Right atrium auricular region (tissue), 2 donors: ENCODE data around the gene CAMTA1. TPM values are rescaled to one million over a fixed set of nuclear protein-coding genes. Genes with fewer than 3 reads are reported as not detected.

Experiments used
- DNase-seq: peaks from one replicate; pipeline ENCODE4 v3.0.0-alpha.2; 2019; ENCODE audit warnings: low spot score
- H3K27ac ChIP-seq, 2 donors: fragments of 200-600 bp; sonication (generic); 1 replicate in 1 of 2; 2 replicates in 1 of 2; pipeline ENCODE4 v1.5.1; 2016 to 2019
- H3K27me3 ChIP-seq, 2 donors: fragments of 200-600 bp; sonication (generic); one replicate each; pipeline versions ENCODE4 v1.5.1 to v1.6.0; 2017 to 2019
- H3K36me3 ChIP-seq: fragments of 200-600 bp; sonication (generic); one replicate; pipeline ENCODE4 v1.5.1; 2016
- H3K4me1 ChIP-seq, 2 donors: fragments of 200-600 bp; sonication (generic); one replicate each; pipeline versions ENCODE4 v1.5.1 to v1.6.0; 2017 to 2019
- H3K4me3 ChIP-seq, 2 donors: fragments of 200-600 bp; sonication (generic); 1 replicate in 1 of 2; 2 replicates in 1 of 2; pipeline ENCODE4 v1.5.1; 2017 to 2019; ENCODE audit warnings: mild to moderate bottlenecking in 1 of 2, moderate library complexity in 1 of 2
- H3K9me3 ChIP-seq, 2 donors: fragments of 200-600 bp; sonication (generic); one replicate each; pipeline ENCODE4 v1.5.1; 2019
- total RNA-seq, 2 donors: library from RNA; depleted of rRNA; stranded (reverse); fragments of >200 nt; gene quantifications; one replicate each; pipeline ENCODE4 v1.1.0, GENCODE V29; 2016
- TF ChIP-seq, protein P1 (sequence below), 2 donors: fragments of 200-600 bp; sonication (generic); IDR thresholded peaks; one replicate each; pipeline ENCODE4 v1.5.1; 2019; ENCODE audit warnings: antibody characterized with exemption in 2 of 2

CAMTA1 gene
- total RNA-seq, 2 donors from 2014 or later: 132 to 190 TPM

DNA sequence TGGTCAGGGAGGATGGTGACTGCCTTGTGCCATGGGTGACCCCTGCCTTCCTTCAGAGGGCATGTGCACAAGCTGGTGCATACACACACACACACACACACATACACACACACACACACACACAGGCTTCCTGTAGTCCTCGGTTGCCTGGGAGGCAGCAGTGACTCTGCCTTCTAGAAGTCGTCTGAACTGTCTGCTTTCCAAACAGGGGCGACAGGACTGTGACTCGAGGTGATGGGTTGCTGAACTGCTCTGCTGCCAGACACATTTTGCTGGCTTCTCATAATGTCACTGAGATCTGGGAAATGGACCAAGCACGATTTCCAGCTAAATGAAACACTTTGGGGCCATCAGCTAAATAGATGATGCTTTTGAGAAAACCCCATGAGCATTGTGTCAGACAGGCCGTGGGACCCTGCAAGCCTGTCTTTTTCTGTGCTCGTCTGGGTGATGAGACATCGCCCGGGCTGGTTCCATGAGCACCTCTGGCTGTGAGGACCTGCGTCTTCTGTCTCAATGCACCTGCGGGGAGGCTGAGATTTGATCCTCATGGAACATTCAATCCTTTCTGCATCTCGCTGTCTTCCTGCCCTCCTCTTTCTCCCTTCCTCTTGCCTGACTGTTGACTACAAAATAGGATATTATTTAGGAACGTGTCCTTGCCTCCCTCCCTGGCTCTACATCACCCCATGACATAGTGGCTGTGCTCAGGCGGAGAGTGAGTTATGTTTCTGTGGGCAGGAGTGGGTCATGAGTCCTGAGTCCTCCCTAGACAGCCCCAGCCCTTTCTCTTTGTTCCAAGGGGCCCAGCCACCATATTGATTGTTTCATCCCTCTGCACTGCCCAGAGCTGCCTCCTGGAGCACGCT, 436.8 kb downstream of the CAMTA1 start:
- Histone ChIP-seq H3K36me3 (no peaks in the 10 kb centered on the region), H3K4me3 (no peak overlapping the region), H3K27ac (no peak overlapping the region), H3K9me3 (no peaks in the 10 kb centered on the region), H3K27me3 (no peaks in the 10 kb centered on the region), H3K4me1 (no peaks in the 10 kb centered on the region)
- TF ChIP-seq, protein P1, sequence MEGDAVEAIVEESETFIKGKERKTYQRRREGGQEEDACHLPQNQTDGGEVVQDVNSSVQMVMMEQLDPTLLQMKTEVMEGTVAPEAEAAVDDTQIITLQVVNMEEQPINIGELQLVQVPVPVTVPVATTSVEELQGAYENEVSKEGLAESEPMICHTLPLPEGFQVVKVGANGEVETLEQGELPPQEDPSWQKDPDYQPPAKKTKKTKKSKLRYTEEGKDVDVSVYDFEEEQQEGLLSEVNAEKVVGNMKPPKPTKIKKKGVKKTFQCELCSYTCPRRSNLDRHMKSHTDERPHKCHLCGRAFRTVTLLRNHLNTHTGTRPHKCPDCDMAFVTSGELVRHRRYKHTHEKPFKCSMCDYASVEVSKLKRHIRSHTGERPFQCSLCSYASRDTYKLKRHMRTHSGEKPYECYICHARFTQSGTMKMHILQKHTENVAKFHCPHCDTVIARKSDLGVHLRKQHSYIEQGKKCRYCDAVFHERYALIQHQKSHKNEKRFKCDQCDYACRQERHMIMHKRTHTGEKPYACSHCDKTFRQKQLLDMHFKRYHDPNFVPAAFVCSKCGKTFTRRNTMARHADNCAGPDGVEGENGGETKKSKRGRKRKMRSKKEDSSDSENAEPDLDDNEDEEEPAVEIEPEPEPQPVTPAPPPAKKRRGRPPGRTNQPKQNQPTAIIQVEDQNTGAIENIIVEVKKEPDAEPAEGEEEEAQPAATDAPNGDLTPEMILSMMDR (IDR thresholded peaks at IDR 0.05): no peak
- no peak for DNase-seq

DNA sequence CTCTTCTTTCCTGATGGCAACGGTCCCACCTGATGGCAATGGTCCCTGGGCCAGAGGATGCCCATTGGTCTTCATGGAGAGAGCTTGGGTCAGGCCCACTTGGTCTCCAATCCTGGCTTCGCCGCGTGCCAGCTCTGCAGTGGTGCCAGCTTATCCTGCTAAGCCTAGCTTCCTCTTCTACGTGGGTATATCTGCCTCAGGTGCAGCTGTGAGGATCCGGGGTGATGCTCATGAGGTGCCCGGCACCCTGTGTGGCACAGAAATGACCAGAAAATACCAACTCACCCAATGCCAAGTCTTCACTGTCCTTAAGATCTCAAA, 437.4 kb downstream of the CAMTA1 start:
- Histone ChIP-seq H3K9me3 (no peaks in the 10 kb centered on the region), H3K36me3 (no peaks in the 10 kb centered on the region), H3K4me1 (no peaks in the 10 kb centered on the region), H3K4me3 (no peak overlapping the region), H3K27ac (no peak overlapping the region), H3K27me3 (no peaks in the 10 kb centered on the region)
- DNase-seq: no peak
- TF ChIP-seq, protein P1 (IDR thresholded peaks at IDR 0.05): no peak

DNA sequence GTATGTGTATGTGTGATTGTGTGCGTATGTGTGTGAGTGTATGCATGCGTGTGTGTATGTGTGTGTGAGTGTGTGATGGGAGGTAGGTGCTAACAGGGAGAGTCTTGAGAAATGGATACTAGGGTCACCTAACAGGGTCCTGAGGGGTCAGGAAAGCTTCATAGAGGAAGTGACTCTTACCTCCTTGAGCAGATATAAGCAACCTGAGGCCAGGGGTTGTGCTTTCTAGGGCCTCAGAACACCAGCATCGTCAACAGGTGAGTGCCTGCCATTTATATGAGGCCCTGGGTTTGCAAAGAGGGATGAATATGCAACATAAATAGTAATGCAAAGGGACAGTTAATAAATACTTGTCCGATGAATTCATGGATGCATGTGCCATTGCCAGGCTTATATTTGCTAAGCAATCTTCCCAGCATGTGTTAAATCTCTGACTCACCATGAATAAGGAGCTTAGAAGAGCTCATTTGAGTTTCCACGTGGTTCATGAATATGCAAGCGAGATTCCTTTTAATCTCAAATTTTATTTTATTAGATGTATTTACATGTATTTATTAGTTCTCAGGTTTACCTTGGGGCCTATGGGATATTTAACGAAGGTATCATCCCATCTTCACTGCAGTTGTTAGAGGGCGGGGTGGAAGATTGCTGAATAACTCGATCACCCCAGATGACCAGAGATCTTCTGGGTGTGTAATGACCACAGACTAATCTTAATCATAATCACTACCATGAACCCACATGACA, 438.3 kb downstream of the CAMTA1 start:
- TF ChIP-seq, protein P1 (IDR thresholded peaks at IDR 0.05): no peak
- no peaks in the 10 kb centered on the region for H3K27me3 ChIP-seq
- DNase-seq: no peak
- no peaks in the 10 kb centered on the region for H3K9me3 ChIP-seq
- H3K27ac ChIP-seq: no peak overlapping the region
- H3K4me3 ChIP-seq: no peak overlapping the region
- H3K4me1 ChIP-seq: no peaks in the 10 kb centered on the region
- H3K36me3 ChIP-seq: no peaks in the 10 kb centered on the region

DNA sequence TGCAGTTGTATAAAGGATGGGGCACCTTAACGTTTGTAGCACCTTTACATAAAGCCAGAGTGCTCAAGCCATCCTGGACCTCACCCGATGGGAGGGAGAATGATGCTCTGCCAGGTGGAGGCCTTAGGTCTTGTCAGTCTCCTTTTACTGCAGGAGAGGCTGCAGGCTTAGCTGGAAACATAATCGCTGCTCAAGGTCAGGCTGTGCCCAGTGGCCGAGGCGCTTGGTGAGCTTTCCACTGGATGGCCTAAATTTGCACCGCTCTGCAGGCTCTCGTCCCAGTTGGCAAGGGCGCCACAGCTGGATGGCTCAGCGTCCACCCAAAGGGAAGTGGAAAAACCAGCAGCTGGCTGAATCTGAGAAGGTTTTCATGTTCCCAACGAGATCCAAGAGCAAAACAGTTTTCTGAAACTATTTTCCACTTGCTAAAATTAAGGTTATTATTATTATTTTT, 438.9 kb downstream of the CAMTA1 start:
- DNase-seq: no peak
- Histone ChIP-seq H3K4me3 (no peak overlapping the region), H3K36me3 (no peaks in the 10 kb centered on the region), H3K27me3 (no peaks in the 10 kb centered on the region), H3K27ac (no peak overlapping the region), H3K9me3 (no peaks in the 10 kb centered on the region), H3K4me1 (no peaks in the 10 kb centered on the region)
- TF ChIP-seq, protein P1 (IDR thresholded peaks at IDR 0.05): no peak

DNA sequence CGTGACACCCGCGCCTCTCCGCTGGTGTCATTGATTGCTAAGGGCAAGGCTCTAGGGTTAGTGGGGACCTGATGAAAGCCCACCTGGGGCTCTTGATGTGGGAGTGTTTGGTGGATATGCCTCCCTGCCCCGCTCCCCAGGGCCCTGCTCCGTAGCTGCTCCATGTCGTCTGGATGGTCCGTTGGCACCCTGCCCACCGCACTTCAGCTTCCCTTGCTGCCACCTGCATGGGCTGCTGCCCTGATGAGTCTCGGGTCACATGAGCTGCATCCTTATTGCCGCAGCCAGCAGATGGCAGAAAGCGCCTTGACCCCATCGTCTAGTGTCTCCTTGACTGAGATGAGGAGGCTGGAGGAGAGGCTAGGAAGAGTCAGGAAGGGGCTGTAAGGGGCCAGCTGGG, 439.4 kb downstream of the CAMTA1 start:
- no peaks in the 10 kb centered on the region for H3K27me3 ChIP-seq
- DNase-seq: no peak
- TF ChIP-seq, protein P1 (IDR thresholded peaks at IDR 0.05): peak in 1 of 2 donors; percentile 22
- no peaks in the 10 kb centered on the region for H3K36me3 ChIP-seq
- H3K27ac ChIP-seq: no peak overlapping the region
- no peak overlapping the region for H3K4me3 ChIP-seq
- no peaks in the 10 kb centered on the region for H3K9me3 ChIP-seq
- H3K4me1 ChIP-seq: no peaks in the 10 kb centered on the region
